B cell (primary cell): Measurements from ENCODE around the gene UBR1. TPM values are rescaled to one million over a fixed set of nuclear protein-coding genes. Genes with fewer than 3 reads are reported as not detected.
A peak's percentile ranks its signal among the peaks of the same experiment; 100 is the strongest.

Source experiments
- ATAC-seq: fragments of 200-7000 bp; cut with Tn5 transposase; one replicate; pipeline ENCODE4 v1.10.0; 2021; ENCODE audit warnings: low read depth, mild to moderate bottlenecking, moderate number of reproducible peaks, moderate library complexity
- CTCF ChIA-PET: fragments of 350-600 bp; sonication (Branson Sonifier 250); formaldehyde crosslinking; loops from one replicate; lab custom pipeline; 2021; ENCODE audit warnings: antibody characterized with exemption, inconsistent platforms; lab: Charles Lee
- POLR2A ChIA-PET: fragments of 350-600 bp; sonication (Branson Sonifier 250); formaldehyde crosslinking; loops from one replicate; lab custom pipeline; 2021; ENCODE audit warnings: antibody characterized with exemption; lab: Charles Lee
- DNase-seq: peaks from one replicate; pipeline ENCODE4 v3.0.0; 2013
- H2AFZ ChIP-seq: 2 replicates; pipeline ENCODE4 v1.6.1; 2012; ENCODE audit warnings: mild to moderate bottlenecking, low read depth, low read length; ENCODE audit not compliant: insufficient read depth, poor library complexity, severe bottlenecking
- H3K27ac ChIP-seq, 2 donors: 1 replicate in 1 of 2; 2 replicates in 1 of 2; pipeline ENCODE4 v1.5.1; 2012 to 2013; ENCODE audit warnings: low read length in 2 of 2, mild to moderate bottlenecking in 2 of 2, moderate library complexity in 1 of 2
- H3K27me3 ChIP-seq, 4 experiments: fragments of 200-600 bp in 1 of 4; sonication (generic) in 1 of 4; replicated peaks in 1 of 4; 1 replicate in 2 of 4; 2 replicates in 2 of 4; pipeline versions ENCODE4 v1.6.1 to v1.7.0; 2013 to 2016; ENCODE audit warnings: low read length in 3 of 4, mild to moderate bottlenecking in 2 of 4, mixed read lengths in 1 of 4, moderate library complexity in 1 of 4; ENCODE audit not compliant: insufficient read depth in 4 of 4, control insufficient read depth in 3 of 4; ENCODE audit errors: control extremely low read depth in 1 of 4
- H3K36me3 ChIP-seq, 2 experiments: replicated peaks in 1 of 2; 1 replicate in 1 of 2; 2 replicates in 1 of 2; pipeline versions ENCODE4 v1.6.1 to v1.7.1; 2013; ENCODE audit warnings: low read length in 1 of 2; ENCODE audit not compliant: insufficient read depth in 2 of 2, control insufficient read depth in 1 of 2; ENCODE audit errors: control extremely low read depth in 1 of 2, extremely low read depth in 1 of 2
- H3K4me1 ChIP-seq, 2 donors: fragments of 200-600 bp in 1 of 2; sonication (generic) in 1 of 2; 1 replicate in 1 of 2; 2 replicates in 1 of 2; pipeline versions ENCODE4 v1.5.1 to v1.6.1; 2013 to 2017; ENCODE audit warnings: low read length in 2 of 2; ENCODE audit not compliant: control insufficient read depth in 2 of 2, insufficient read depth in 2 of 2
- H3K4me2 ChIP-seq: replicated peaks from 2 replicates; pipeline ENCODE3; 2012; ENCODE audit warnings: mild to moderate bottlenecking, low read depth, low read length; ENCODE audit not compliant: poor library complexity, severe bottlenecking
- H3K4me3 ChIP-seq, 5 experiments: fragments of 200-600 bp in 1 of 5; sonication (generic) in 1 of 5; 1 replicate in 3 of 5; 2 replicates in 2 of 5; pipeline versions ENCODE4 v1.5.1 to v1.7.0; 2011 to 2016; ENCODE audit warnings: low read length in 4 of 5, mild to moderate bottlenecking in 4 of 5, low read depth in 2 of 5, control low read depth in 1 of 5, moderate library complexity in 1 of 5; ENCODE audit not compliant: insufficient read depth in 1 of 5; ENCODE audit errors: control extremely low read depth in 1 of 5, extremely low read depth in 1 of 5
- H3K79me2 ChIP-seq: fragments of 200-600 bp; sonication (generic); one replicate; pipeline ENCODE4 v1.6.0; 2016; ENCODE audit warnings: low read length; ENCODE audit not compliant: control insufficient read depth, insufficient read depth
- H3K9ac ChIP-seq: fragments of 200-600 bp; sonication (generic); 2 replicates; pipeline ENCODE4 v1.6.1; 2017; ENCODE audit warnings: mild to moderate bottlenecking, low read length, moderate library complexity
- H3K9me3 ChIP-seq, 3 donors: one replicate each; pipeline versions ENCODE4 v1.6.1 to v1.7.1; 2013; ENCODE audit warnings: low read length in 2 of 3; ENCODE audit not compliant: control insufficient read depth in 2 of 3, insufficient read depth in 1 of 3; ENCODE audit errors: control extremely low read depth in 1 of 3
- H4K20me1 ChIP-seq: 2 replicates; pipeline ENCODE4 v1.6.0; 2012; ENCODE audit warnings: mild to moderate bottlenecking, low read length; ENCODE audit not compliant: insufficient read depth, control insufficient read depth, poor library complexity, severe bottlenecking
- H3K27ac Mint-ChIP-seq: one replicate; pipeline ENCODE4 v1.8.0; 2021; ENCODE audit warnings: mixed read lengths
- H3K27me3 Mint-ChIP-seq: one replicate; pipeline ENCODE4 v1.8.0; 2021; ENCODE audit warnings: mixed read lengths
- H3K4me1 Mint-ChIP-seq: one replicate; pipeline ENCODE4 v1.8.0; 2021; ENCODE audit warnings: mixed read lengths
- H3K4me3 Mint-ChIP-seq: one replicate; pipeline ENCODE4 v1.8.0; 2021; ENCODE audit warnings: mixed read lengths
- H3K9me3 Mint-ChIP-seq: one replicate; pipeline ENCODE4 v1.8.0; 2022; ENCODE audit warnings: mixed read lengths; ENCODE audit not compliant: insufficient read depth
- EZH2 ChIP-seq: IDR thresholded peaks from 2 replicates; pipeline ENCODE4 v1.6.1; 2012; ENCODE audit warnings: borderline replicate concordance, low read depth, mild to moderate bottlenecking, moderate library complexity, low read length; ENCODE audit not compliant: insufficient read depth, poor library complexity, severe bottlenecking
- WGBS: methylation state at CpG from one replicate; pipeline ENCODE4 v1.1.5; 2013; ENCODE audit warnings: missing lambda C conversion rate; ENCODE audit not compliant: insufficient coverage; 5-methylcytosine and 5-hydroxymethylcytosine counted together
- intact Hi-C: fragments of 100-400 bp; cut with micrococcal nuclease; formaldehyde crosslinking; loops from one replicate; pipeline ENCODE4 v1.10.0; 2022
- polyA plus RNA-seq: library from polyadenylated mRNA; depleted of rRNA; stranded (reverse); fragments of >200 nt; gene quantifications from 2 replicates; pipeline ENCODE4 v1.2.3, GENCODE V29; 2012
- total RNA-seq, 2 donors: library from RNA; stranded (reverse); fragments of 120-200 nt in 1 of 2; gene quantifications; 1 replicate in 1 of 2; 2 replicates in 1 of 2; pipeline versions ENCODE4 v1.2.3 to v1.2.4, GENCODE V29; 2013 to 2022
- TF ChIP-seq, protein P1 (sequence below): fragments of 200-600 bp; IDR thresholded peaks from one replicate; pipeline ENCODE4 v1.8.0; 2022; ENCODE audit warnings: antibody characterized with exemption, mild to moderate bottlenecking

The UBR1 gene
- total and polyA plus RNA-seq, 2 donors (not counting 1 experiment from before 2014, with no cell fraction given) = 9.7 to 66.7 TPM

DNA sequence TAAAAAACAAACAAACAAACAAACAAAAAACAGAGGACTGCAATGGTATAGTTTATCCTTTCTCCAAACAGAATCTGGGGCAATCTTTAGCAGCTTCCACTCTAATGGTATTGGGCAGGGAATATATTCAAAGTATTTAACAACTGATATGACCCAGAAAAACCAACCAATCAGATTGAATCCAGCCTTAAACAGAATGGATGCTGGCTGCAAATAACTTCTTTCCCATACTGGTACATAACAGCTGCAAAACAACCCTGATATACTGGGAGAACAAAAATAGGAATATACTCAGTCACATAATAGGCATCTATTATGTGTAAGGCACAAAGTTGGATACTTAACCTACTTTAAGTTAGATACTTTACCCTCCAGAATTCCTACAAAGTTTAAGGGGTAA is 49.1 kb downstream of the UBR1 start:
- Mint-ChIP-seq H3K27ac (no peak overlapping the region), H3K27me3 (no peaks in the 10 kb centered on the region), H3K4me3 (no peak overlapping the region), H3K4me1 (no peaks in the 10 kb centered on the region), H3K9me3 (no peaks in the 10 kb centered on the region)
- Histone ChIP-seq H3K9me3 (no peaks in the 10 kb centered on the region), H3K4me3 (no peak overlapping the region), H3K36me3 (peaks cover 9 to 83% of the 10 kb centered on the region in 2 experiments), H3K9ac (no peak overlapping the region), H3K27me3 (no peaks in the 10 kb centered on the region), H3K4me2 (no peak overlapping the region), H2AFZ (no peak overlapping the region), H3K4me1 (no peaks in the 10 kb centered on the region), H3K27ac (no peak overlapping the region), H3K79me2 (no peaks in the 10 kb centered on the region), H4K20me1 (no peaks in the 10 kb centered on the region)
- DNase-seq = no peak
- no peak for ATAC-seq
- intact Hi-C loops = no loop called here
- CTCF ChIA-PET = no interaction called here
- no peak for TF ChIP-seq EZH2
- TF ChIP-seq, protein P1, sequence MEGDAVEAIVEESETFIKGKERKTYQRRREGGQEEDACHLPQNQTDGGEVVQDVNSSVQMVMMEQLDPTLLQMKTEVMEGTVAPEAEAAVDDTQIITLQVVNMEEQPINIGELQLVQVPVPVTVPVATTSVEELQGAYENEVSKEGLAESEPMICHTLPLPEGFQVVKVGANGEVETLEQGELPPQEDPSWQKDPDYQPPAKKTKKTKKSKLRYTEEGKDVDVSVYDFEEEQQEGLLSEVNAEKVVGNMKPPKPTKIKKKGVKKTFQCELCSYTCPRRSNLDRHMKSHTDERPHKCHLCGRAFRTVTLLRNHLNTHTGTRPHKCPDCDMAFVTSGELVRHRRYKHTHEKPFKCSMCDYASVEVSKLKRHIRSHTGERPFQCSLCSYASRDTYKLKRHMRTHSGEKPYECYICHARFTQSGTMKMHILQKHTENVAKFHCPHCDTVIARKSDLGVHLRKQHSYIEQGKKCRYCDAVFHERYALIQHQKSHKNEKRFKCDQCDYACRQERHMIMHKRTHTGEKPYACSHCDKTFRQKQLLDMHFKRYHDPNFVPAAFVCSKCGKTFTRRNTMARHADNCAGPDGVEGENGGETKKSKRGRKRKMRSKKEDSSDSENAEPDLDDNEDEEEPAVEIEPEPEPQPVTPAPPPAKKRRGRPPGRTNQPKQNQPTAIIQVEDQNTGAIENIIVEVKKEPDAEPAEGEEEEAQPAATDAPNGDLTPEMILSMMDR = no peak
- POLR2A ChIA-PET = no interaction called here

DNA sequence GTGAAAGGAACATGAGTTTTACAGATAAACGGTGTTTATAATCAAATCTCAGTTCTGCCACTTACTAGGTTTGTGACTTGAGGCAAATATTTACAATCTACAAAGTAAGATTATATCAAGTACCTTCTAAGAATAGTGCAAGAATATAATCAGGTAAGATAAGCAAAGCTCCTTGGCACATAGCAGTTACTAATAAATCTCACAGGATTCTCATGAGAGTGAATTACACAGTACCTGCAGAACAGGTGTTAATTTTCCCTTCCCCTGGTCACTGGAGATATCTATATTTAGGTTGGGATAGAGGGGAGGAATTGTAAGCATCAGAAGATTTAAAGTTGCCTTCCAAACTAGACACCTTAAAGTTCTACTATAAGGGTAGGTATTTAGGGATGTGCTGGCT is 53.0 kb downstream of the UBR1 start:
- H3K9ac ChIP-seq = no peak overlapping the region
- Mint-ChIP-seq H3K27me3 (no peaks in the 10 kb centered on the region), H3K4me3 (no peak overlapping the region), H3K27ac (peak overlapping the region; percentile 15), H3K9me3 (no peaks in the 10 kb centered on the region), H3K4me1 (no peaks in the 10 kb centered on the region)
- no CpG with 5 or more reads among the region's 1 CpG for WGBS
- no peaks in the 10 kb centered on the region for H3K27me3 ChIP-seq
- ChIA-PET CTCF (interaction anchor here (0.6 kb wide), 1 partner anchor 503 kb away, joined by 3 read pairs; no protein-coding TSS in a partner anchor), POLR2A (no interaction called here)
- H3K27ac ChIP-seq = no peak overlapping the region
- no peaks in the 10 kb centered on the region for H4K20me1 ChIP-seq
- no peak overlapping the region for H3K4me3 ChIP-seq
- no peak overlapping the region for H3K4me2 ChIP-seq
- ATAC-seq (no peak), DNase-seq (no peak)
- peaks cover 2 to 73% of the 10 kb centered on the region in 2 experiments for H3K36me3 ChIP-seq
- TF ChIP-seq, protein P1 = no peak
- no peak for TF ChIP-seq EZH2
- H3K4me1 ChIP-seq = no peaks in the 10 kb centered on the region
- H2AFZ ChIP-seq = no peak overlapping the region
- H3K79me2 ChIP-seq = no peaks in the 10 kb centered on the region
- intact Hi-C loops = no loop called here
- no peaks in the 10 kb centered on the region for H3K9me3 ChIP-seq
